ENCODE results near the gene ELL.
"Not testable (repeated sequence)": the region's sequence is repeated elsewhere in the genome, so short reads cannot be mapped to it uniquely, and the experiment has no call there.

The ELL gene

GRCh38 chr19:18529782-18530181 lies 7.9 kb upstream of the ELL start:
- DNase-seq, result no peak

GRCh38 chr19:18526316-18526715 lies 4.4 kb upstream of the ELL start:
- no peak for DNase-seq

GRCh38 chr19:18523841-18524240 lies 2.0 kb upstream of the ELL start:
- no peak for DNase-seq

GRCh38 chr19:18522862-18523440 lies 1.1 kb upstream of the ELL start:
- DNase-seq, result not testable (repeated sequence)

- DNase-seq, result peak; percentile 100
Measured at GRCh38 chr19:18522124-18522861, 423 bp upstream of the ELL start.

GRCh38 chr19:18520848-18521691 lies 800 bp downstream of the ELL start:
- peak; percentile 60 for DNase-seq

- DNase-seq, result peak; percentile 61
Measured at GRCh38 chr19:18519962-18520847, 1.7 kb downstream of the ELL start.

GRCh38 chr19:18518639-18519038 lies 3.2 kb downstream of the ELL start:
- no peak for DNase-seq

- DNase-seq, result no peak
Measured at GRCh38 chr19:18517606-18518005, 4.3 kb downstream of the ELL start.

GRCh38 chr19:18515959-18516358 lies 5.9 kb downstream of the ELL start:
- DNase-seq, result no peak

GRCh38 chr19:18514800-18515682 lies 6.8 kb downstream of the ELL start:
- DNase-seq, result peak; percentile 82

- DNase-seq, result no peak
Measured at GRCh38 chr19:18513868-18514267, 8.0 kb downstream of the ELL start.

GRCh38 chr19:18510216-18510615 lies 11.7 kb downstream of the ELL start:
- DNase-seq, result no peak

- no peak for DNase-seq
Measured at GRCh38 chr19:18508585-18508984, 13.3 kb downstream of the ELL start.

GRCh38 chr19:18507727-18508440 lies 14.0 kb downstream of the ELL start:
- DNase-seq, result no peak

GRCh38 chr19:18507021-18507726 lies 14.7 kb downstream of the ELL start:
- DNase-seq, result no peak

- DNase-seq, result no peak
Measured at GRCh38 chr19:18506101-18506930, 15.6 kb downstream of the ELL start.

GRCh38 chr19:18504886-18505610 lies 16.8 kb downstream of the ELL start:
- DNase-seq, result no peak

Measured in CD4-positive, alpha-beta T cell treated with Interleukin-15 for 1 hour (primary cell).